ENCODE measurements around the gene SUFU.

Gene SUFU

GRCh38 chr10:102674566-102674965 lies 170.8 kb downstream of the SUFU start:
- no peak for DNase-seq (ENCODE audit: low read depth)
- H3K4me3 ChIP-seq (ENCODE audit: low read depth, low read length) = no peak overlapping the region
- TF ChIP-seq CTCF (IDR thresholded peaks at IDR 0.05; ENCODE audit: insufficient read depth, low read depth, low read length, missing control alignments) = no peak

GRCh38 chr10:102675011-102675665 lies 171.4 kb downstream of the SUFU start:
- no peak for TF ChIP-seq CTCF (IDR thresholded peaks at IDR 0.05; ENCODE audit: insufficient read depth, low read depth, low read length, missing control alignments)
- peak; percentile 39 for DNase-seq (ENCODE audit: low read depth)
- no peak overlapping the region for H3K4me3 ChIP-seq (ENCODE audit: low read depth, low read length)

GRCh38 chr10:102675666-102676533 lies 172.1 kb downstream of the SUFU start:
- DNase-seq (ENCODE audit: low read depth) = peak; percentile 63
- no peak for TF ChIP-seq CTCF (IDR thresholded peaks at IDR 0.05; ENCODE audit: insufficient read depth, low read depth, low read length, missing control alignments)
- no peak overlapping the region for H3K4me3 ChIP-seq (ENCODE audit: low read depth, low read length)

- no peak for TF ChIP-seq CTCF (IDR thresholded peaks at IDR 0.05; ENCODE audit: insufficient read depth, low read depth, low read length, missing control alignments)
- no peak for DNase-seq (ENCODE audit: low read depth)
- H3K4me3 ChIP-seq (ENCODE audit: low read depth, low read length) = no peak overlapping the region
Observed at GRCh38 chr10:102676534-102677315, 173.0 kb downstream of the SUFU start.

- DNase-seq (ENCODE audit: low read depth) = no peak
- H3K4me3 ChIP-seq (ENCODE audit: low read depth, low read length) = no peak overlapping the region
Observed at GRCh38 chr10:102677331-102678067, 173.7 kb downstream of the SUFU start.

More at GRCh38 chr10:102677331-102678067, 173.7 kb downstream of the SUFU start:
- TF ChIP-seq CTCF (IDR thresholded peaks at IDR 0.05; ENCODE audit: insufficient read depth, low read depth, low read length, missing control alignments) = no peak
